H1 (cell line): ENCODE measurements around the gene P3H2. TPM values are rescaled to one million over a fixed set of nuclear protein-coding genes. Genes with fewer than 3 reads are reported as not detected.

ENCODE experiments used
- CTCF ChIA-PET: fragments of 300-600 bp; sonication (Branson Sonifier 250); formaldehyde crosslinking; loops from one replicate; lab custom pipeline; 2021; ENCODE audit not compliant: partially characterized antibody; lab: Charles Lee
- POLR2A ChIA-PET: fragments of 300-600 bp; sonication (Branson Sonifier 250); formaldehyde crosslinking; loops from one replicate; lab custom pipeline; 2021; ENCODE audit warnings: inconsistent platforms; ENCODE audit not compliant: partially characterized antibody; lab: Charles Lee
- DNase-seq, 2 experiments: peaks; one replicate each; pipeline versions ENCODE4 v3.0.0 to v3.0.0-alpha.2; 2010 to 2022; ENCODE audit warnings: low spot score in 2 of 2, low read depth in 1 of 2, mixed read lengths in 1 of 2
- FAIRE-seq: peaks from 2 replicates; lab custom pipeline; 2011; peaks lifted over from hg19 to GRCh38; lab: Jason Lieb, UNC
- H2AFZ ChIP-seq: 2 replicates; pipeline ENCODE4 v1.8.1; 2012; ENCODE audit warnings: low read length, inconsistent platforms
- H2AK5ac ChIP-seq: 2 replicates; pipeline ENCODE4 v1.6.1; 2013; ENCODE audit warnings: low read depth, low read length
- H2BK120ac ChIP-seq: replicated peaks from 2 replicates; pipeline ENCODE3; 2013; ENCODE audit warnings: low read depth, low read length, inconsistent platforms
- H2BK12ac ChIP-seq: 2 replicates; pipeline ENCODE4 v1.6.1; 2013; ENCODE audit warnings: low read depth, low read length
- H2BK15ac ChIP-seq: 2 replicates; pipeline ENCODE4 v1.6.1; 2013; ENCODE audit warnings: low read length
- H2BK20ac ChIP-seq: 2 replicates; pipeline ENCODE4 v1.6.1; 2013; ENCODE audit warnings: low read length
- H2BK5ac ChIP-seq: 2 replicates; pipeline ENCODE4 v1.6.1; 2013; ENCODE audit warnings: low read depth, low read length
- H3K14ac ChIP-seq: 2 replicates; pipeline ENCODE4 v1.6.1; 2013; ENCODE audit warnings: inconsistent platforms; ENCODE audit not compliant: insufficient read length
- H3K18ac ChIP-seq: 2 replicates; pipeline ENCODE4 v1.6.1; 2013; ENCODE audit warnings: low read length; ENCODE audit errors: extremely low read depth
- H3K23ac ChIP-seq: 2 replicates; pipeline ENCODE4 v1.6.1; 2013; ENCODE audit warnings: inconsistent platforms; ENCODE audit not compliant: insufficient read length
- H3K23me2 ChIP-seq: 2 replicates; pipeline ENCODE4 v1.6.1; 2013; ENCODE audit warnings: low read depth, low read length
- H3K27ac ChIP-seq: 2 replicates; pipeline ENCODE4 v1.6.1; 2011; ENCODE audit warnings: low read depth, low read length, inconsistent platforms
- H3K27me3 ChIP-seq, 4 experiments: replicated peaks in 1 of 4; 1 replicate in 1 of 4; 2 replicates in 3 of 4; pipeline versions ENCODE4 v1.6.1 to v1.8.1; 2011 to 2013; ENCODE audit warnings: low read length in 3 of 4, mild to moderate bottlenecking in 3 of 4, inconsistent platforms in 2 of 4, mixed read lengths in 2 of 4, moderate library complexity in 1 of 4; ENCODE audit not compliant: control insufficient read depth in 3 of 4, insufficient read depth in 3 of 4; ENCODE audit errors: extremely low read depth in 1 of 4
- H3K36me3 ChIP-seq, 4 experiments: 2 replicates each; pipeline versions ENCODE4 v1.6.1 to v1.8.1; 2011 to 2013; ENCODE audit warnings: mild to moderate bottlenecking in 4 of 4, low read length in 3 of 4, moderate library complexity in 2 of 4, control low read depth in 1 of 4, inconsistent platforms in 1 of 4; ENCODE audit not compliant: insufficient read depth in 4 of 4, control insufficient read depth in 2 of 4
- H3K4ac ChIP-seq: replicated peaks from 2 replicates; pipeline ENCODE3; 2013; ENCODE audit warnings: low read length, low read depth, mixed read lengths, inconsistent platforms; ENCODE audit not compliant: insufficient read length
- H3K4me1 ChIP-seq, 4 experiments: replicated peaks in 1 of 4; 1 replicate in 1 of 4; 2 replicates in 3 of 4; pipeline versions ENCODE4 v1.6.1 to v1.8.1; 2011 to 2013; ENCODE audit warnings: low read length in 3 of 4, inconsistent platforms in 2 of 4, mixed read lengths in 1 of 4; ENCODE audit not compliant: insufficient read depth in 4 of 4, control insufficient read depth in 3 of 4
- H3K4me2 ChIP-seq, 2 experiments: 2 replicates each; pipeline versions ENCODE4 v1.6.1 to v1.8.1; 2011 to 2013; ENCODE audit warnings: low read depth in 2 of 2, low read length in 2 of 2, control low read depth in 1 of 2, inconsistent platforms in 1 of 2, mild to moderate bottlenecking in 1 of 2; ENCODE audit not compliant: insufficient read depth in 1 of 2
- H3K4me3 ChIP-seq, 4 experiments: fragments of 200-600, 300-600 bp in 1 of 4; sonication (generic), shearing (Covaris generic), sonication (Bioruptor Twin) in 1 of 4; 2 replicates each; pipeline versions ENCODE4 v1.5.1 to v1.8.1; 2011 to 2016; ENCODE audit warnings: low read length in 4 of 4, low read depth in 3 of 4, control low read depth in 2 of 4, inconsistent platforms in 2 of 4, mild to moderate bottlenecking in 2 of 4, mixed read lengths in 1 of 4, moderate library complexity in 1 of 4; ENCODE audit not compliant: insufficient read depth in 2 of 4; ENCODE audit errors: extremely low read depth in 1 of 4
- H3K56ac ChIP-seq: replicated peaks from 2 replicates; pipeline ENCODE3; 2013; ENCODE audit warnings: low read depth, mild to moderate bottlenecking, mixed read lengths, low read length, inconsistent platforms; ENCODE audit not compliant: insufficient read length
- H3K79me1 ChIP-seq: 2 replicates; pipeline ENCODE4 v1.6.1; 2013; ENCODE audit warnings: low read depth, low read length, control low read depth
- H3K79me2 ChIP-seq, 2 experiments: 2 replicates each; pipeline versions ENCODE4 v1.6.1 to v1.8.1; 2012 to 2013; ENCODE audit warnings: low read length in 2 of 2, mild to moderate bottlenecking in 2 of 2, inconsistent platforms in 1 of 2; ENCODE audit not compliant: insufficient read depth in 2 of 2, control insufficient read depth in 1 of 2
- H3K9ac ChIP-seq, 4 experiments: replicated peaks in 1 of 4; 1 replicate in 1 of 4; 2 replicates in 3 of 4; pipeline versions ENCODE4 v1.6.1 to v1.8.1; 2011 to 2013; ENCODE audit warnings: low read depth in 3 of 4, low read length in 3 of 4, control low read depth in 2 of 4, mild to moderate bottlenecking in 2 of 4, moderate library complexity in 2 of 4, inconsistent platforms in 1 of 4; ENCODE audit errors: extremely low read depth in 1 of 4
- H3K9me3 ChIP-seq, 2 experiments: 2 replicates each; pipeline versions ENCODE4 v1.6.1 to v1.8.1; 2012 to 2013; ENCODE audit warnings: mild to moderate bottlenecking in 2 of 2, moderate library complexity in 2 of 2, control low read depth in 1 of 2, inconsistent platforms in 1 of 2, low read depth in 1 of 2, low read length in 1 of 2, mixed read lengths in 1 of 2; ENCODE audit not compliant: insufficient read depth in 2 of 2
- H4K20me1 ChIP-seq, 2 experiments: replicated peaks in 1 of 2; 2 replicates each; pipeline versions ENCODE3 to v1.8.1; 2011 to 2013; ENCODE audit warnings: inconsistent platforms in 2 of 2, low read length in 2 of 2, mild to moderate bottlenecking in 1 of 2; ENCODE audit not compliant: insufficient read depth in 2 of 2, control insufficient read depth in 1 of 2
- H4K5ac ChIP-seq: 2 replicates; pipeline ENCODE4 v1.6.1; 2013; ENCODE audit warnings: low read length, low read depth, mixed read lengths, inconsistent platforms; ENCODE audit not compliant: insufficient read length
- H4K8ac ChIP-seq: 2 replicates; pipeline ENCODE4 v1.8.0; 2013; ENCODE audit warnings: mild to moderate bottlenecking, moderate library complexity, low read length, inconsistent platforms; ENCODE audit not compliant: insufficient read depth; ENCODE audit errors: extremely low read depth
- H4K91ac ChIP-seq: replicated peaks from 2 replicates; pipeline ENCODE3; 2013; ENCODE audit warnings: low read length, mixed read lengths, inconsistent platforms; ENCODE audit not compliant: insufficient read length
- CHD2 ChIP-seq: IDR thresholded peaks from 2 replicates; pipeline ENCODE4 v1.6.1; 2012; ENCODE audit warnings: low read length, improper control_type of control experiment
- CREB1 ChIP-seq: IDR thresholded peaks from 2 replicates; pipeline ENCODE4 v1.6.1; 2012; ENCODE audit warnings: inconsistent platforms
- HDAC2 ChIP-seq, 2 experiments: fragments of 300-600 bp in 1 of 2; sonication (generic) in 1 of 2; IDR thresholded peaks; 2 replicates each; pipeline ENCODE4 v1.6.1; 2011 to 2012; ENCODE audit warnings: low read depth in 2 of 2, low read length in 2 of 2, mild to moderate bottlenecking in 2 of 2, moderate library complexity in 2 of 2, borderline replicate concordance in 1 of 2, inconsistent platforms in 1 of 2
- NANOG ChIP-seq: IDR thresholded peaks from 2 replicates; pipeline ENCODE4 v1.6.1; 2011; ENCODE audit warnings: low read length, low read depth, mild to moderate bottlenecking, inconsistent platforms; ENCODE audit not compliant: insufficient read depth, poor library complexity, severe bottlenecking
- NRF1 ChIP-seq: IDR thresholded peaks from 2 replicates; pipeline ENCODE4 v1.6.1; 2011; ENCODE audit warnings: mild to moderate bottlenecking, low read depth, low read length, improper control_type of control experiment
- SP2 ChIP-seq: IDR thresholded peaks from 2 replicates; pipeline ENCODE4 v1.6.1; 2012; ENCODE audit warnings: mild to moderate bottlenecking, low read length, inconsistent platforms
- SRF ChIP-seq: IDR thresholded peaks from 2 replicates; pipeline ENCODE4 v1.6.1; 2011; ENCODE audit warnings: mild to moderate bottlenecking, low read depth, low read length, moderate library complexity
- SUZ12 ChIP-seq: fragments of 200-600 bp; sonication (generic); IDR thresholded peaks from 2 replicates; pipeline ENCODE4 v1.6.1; 2012; ENCODE audit warnings: mild to moderate bottlenecking, inconsistent platforms, low read length, moderate library complexity, mixed read lengths
- WGBS, 2 experiments: shearing (Covaris generic) in 1 of 2; methylation state at CpG; one replicate each; pipeline versions ENCODE4 v1.1.6 to v1.1.7; 2013 to 2015; ENCODE audit warnings: low lambda C conversion rate in 2 of 2, mixed read lengths in 2 of 2, inconsistent platforms in 1 of 2, low coverage in 1 of 2, missing lambda C conversion rate in 1 of 2; ENCODE audit not compliant: insufficient replicate concordance in 2 of 2, insufficient coverage in 1 of 2, insufficient read length in 1 of 2; ENCODE audit errors: extremely low coverage in 1 of 2, missing lambda C conversion rate in 1 of 2; 5-methylcytosine and 5-hydroxymethylcytosine counted together
- polyA plus RNA-seq, 7 experiments: library from polyadenylated mRNA; depleted of rRNA in 3 of 7; stranded (reverse) in 5 of 7; unstranded in 2 of 7; fragments of >200 nt in 5 of 7; fragments of 200-250 nt in 2 of 7; gene quantifications; 1 replicate in 5 of 7; 2 replicates in 1 of 7; 4 replicates in 1 of 7; pipeline versions ENCODE4 v1.2.1 to v1.2.3, GENCODE V29; 2011 to 2013; ENCODE audit warnings: missing spikeins in 2 of 7, mixed read lengths in 2 of 7
- total RNA-seq: library from RNA; stranded (reverse); fragmentation: NEBNext Ultra II Directional; extraction: Animal tissue kit (Norgen Biotek cat#: 25700); gene quantifications from 2 replicates; pipeline ENCODE4 v1.2.1, GENCODE V29; 2021
- TF ChIP-seq, protein P1 (sequence below): IDR thresholded peaks from 2 replicates; pipeline ENCODE4 v1.6.1; 2012; ENCODE audit warnings: inconsistent platforms
- TF ChIP-seq, protein P2 (sequence below): IDR thresholded peaks from 2 replicates; pipeline ENCODE4 v1.6.1; 2011; ENCODE audit warnings: low read length, improper control_type of control experiment

P3H2 gene
- total and polyA plus RNA-seq, 2 of the 8 experiments (the other 6 are each of a cell fraction or from before 2014, with no cell fraction given): 40.5 to 60.4 TPM

GRCh38 chr3:190094160-190094718 is 26.5 kb downstream of the P3H2 start:
- peaks cover 0 to 84% of the 10 kb centered on the region in 2 experiments; a peak in 2 of 4 replicates for H3K79me2 ChIP-seq
- H3K36me3 ChIP-seq: no peaks in the 10 kb centered on the region
- no peak overlapping the region for H3K9ac ChIP-seq
- no peak overlapping the region for H2BK120ac ChIP-seq
- H4K5ac ChIP-seq: no peak overlapping the region
- 89% methylated on average over 1 of the region's 1 CpG; no CpG with 5 or more reads in 1 of the 2 experiments for WGBS, 2 experiments
- H3K4me1 ChIP-seq: peaks cover 0 to 5% (median 2%) of the 10 kb centered on the region in 4 experiments; a peak in 6 of 7 replicates
- no peak for DNase-seq
- no peaks in the 10 kb centered on the region; the same call in 1 of the 2 replicates for H3K79me1 ChIP-seq
- no peak overlapping the region for H2BK12ac ChIP-seq
- H3K23me2 ChIP-seq: no peaks in the 10 kb centered on the region
- no peak overlapping the region for H2BK20ac ChIP-seq
- no peak for FAIRE-seq
- ChIA-PET CTCF (interaction anchor here (3.2 kb wide), 1 partner anchor 27 kb away, joined by 11 read pairs; the partner anchor contains the start of gene P3H2), POLR2A (no interaction called here)
- H3K9me3 ChIP-seq: no peaks in the 10 kb centered on the region
- no peak overlapping the region for H3K4me3 ChIP-seq
- TF ChIP-seq, protein P1, sequence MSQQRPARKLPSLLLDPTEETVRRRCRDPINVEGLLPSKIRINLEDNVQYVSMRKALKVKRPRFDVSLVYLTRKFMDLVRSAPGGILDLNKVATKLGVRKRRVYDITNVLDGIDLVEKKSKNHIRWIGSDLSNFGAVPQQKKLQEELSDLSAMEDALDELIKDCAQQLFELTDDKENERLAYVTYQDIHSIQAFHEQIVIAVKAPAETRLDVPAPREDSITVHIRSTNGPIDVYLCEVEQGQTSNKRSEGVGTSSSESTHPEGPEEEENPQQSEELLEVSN: no peak
- TF ChIP-seq NANOG: no peak
- TF ChIP-seq SRF: no peak
- TF ChIP-seq HDAC2 (IDR thresholded peaks at IDR 0.05; ENCODE audit: borderline replicate concordance in 1 of 2, low read depth in 2 of 2, low read length in 2 of 2): no peak
- TF ChIP-seq, protein P2, sequence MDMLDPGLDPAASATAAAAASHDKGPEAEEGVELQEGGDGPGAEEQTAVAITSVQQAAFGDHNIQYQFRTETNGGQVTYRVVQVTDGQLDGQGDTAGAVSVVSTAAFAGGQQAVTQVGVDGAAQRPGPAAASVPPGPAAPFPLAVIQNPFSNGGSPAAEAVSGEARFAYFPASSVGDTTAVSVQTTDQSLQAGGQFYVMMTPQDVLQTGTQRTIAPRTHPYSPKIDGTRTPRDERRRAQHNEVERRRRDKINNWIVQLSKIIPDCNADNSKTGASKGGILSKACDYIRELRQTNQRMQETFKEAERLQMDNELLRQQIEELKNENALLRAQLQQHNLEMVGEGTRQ: no peak
- TF ChIP-seq SUZ12: no peak
- no peak for TF ChIP-seq NRF1
- TF ChIP-seq CREB1: no peak
- no peak for TF ChIP-seq SP2
- no peak for TF ChIP-seq CHD2
- H2BK5ac ChIP-seq: no peak overlapping the region
- H2AK5ac ChIP-seq: no peak overlapping the region
- no peak overlapping the region for H3K4ac ChIP-seq
- no peak overlapping the region for H3K4me2 ChIP-seq
- no peak overlapping the region for H3K14ac ChIP-seq
- H3K56ac ChIP-seq: no peak overlapping the region
- H2AFZ ChIP-seq: no peak overlapping the region
- H4K8ac ChIP-seq: no peak overlapping the region
- H2BK15ac ChIP-seq: no peak overlapping the region
- no peaks in the 10 kb centered on the region for H3K27me3 ChIP-seq
- no peak overlapping the region for H4K91ac ChIP-seq
- no peak overlapping the region for H3K27ac ChIP-seq
- no peak overlapping the region for H3K23ac ChIP-seq
- no peaks in the 10 kb centered on the region for H4K20me1 ChIP-seq
- no peak overlapping the region for H3K18ac ChIP-seq
